OCI-LY3 (cell line): ENCODE results near the gene DTNA.

Experiments used
- H2AFZ ChIP-seq: fragments of 200-600, 300-600 bp; shearing (Covaris generic); 2 replicates; pipeline ENCODE4 v1.6.0; 2014; ENCODE audit warnings: antibody characterized with exemption, low read depth, low read length
- H3K27ac ChIP-seq: fragments of 200-600, 300-600 bp; sonication (generic); 2 replicates; pipeline ENCODE4 v1.5.1; 2014; ENCODE audit warnings: mild to moderate bottlenecking, low read length, moderate library complexity, mixed read lengths
- H3K27me3 ChIP-seq: fragments of 200-600, 300-600 bp; sonication (generic); 2 replicates; pipeline ENCODE4 v1.6.1; 2014; ENCODE audit warnings: low read depth, low read length, mixed read lengths
- H3K36me3 ChIP-seq: fragments of 200-600, 300-600 bp; sonication (generic); replicated peaks from 2 replicates; pipeline ENCODE3; 2014; ENCODE audit warnings: low read depth, low read length, mixed read lengths
- H3K4me1 ChIP-seq: fragments of 300-600, 200-600 bp; sonication (generic); 2 replicates; pipeline ENCODE4 v1.6.1; 2014; ENCODE audit warnings: low read length, mixed read lengths
- H3K4me2 ChIP-seq: fragments of 200-600, 300-600 bp; sonication (generic); 2 replicates; pipeline ENCODE4 v1.6.1; 2014; ENCODE audit warnings: low read length, mixed read lengths
- H3K4me3 ChIP-seq: fragments of 300-600, 200-600 bp; sonication (generic); 2 replicates; pipeline ENCODE4 v1.5.1; 2014; ENCODE audit warnings: antibody characterized with exemption, mild to moderate bottlenecking, low read length, moderate library complexity
- H3K79me2 ChIP-seq: fragments of 300-600, 200-600 bp; shearing (Covaris generic); 2 replicates; pipeline ENCODE4 v1.6.1; 2014; ENCODE audit warnings: mild to moderate bottlenecking, low read length, mixed read lengths
- H3K9ac ChIP-seq: fragments of 300-600, 200-600 bp; shearing (Covaris generic); 2 replicates; pipeline ENCODE4 v1.6.0; 2014; ENCODE audit warnings: mild to moderate bottlenecking, low read length, moderate library complexity
- H3K9me3 ChIP-seq: fragments of 200-600, 300-600 bp; shearing (Covaris generic); 2 replicates; pipeline ENCODE4 v1.6.1; 2014; ENCODE audit warnings: low read length, mixed read lengths; ENCODE audit not compliant: insufficient read depth
- H4K20me1 ChIP-seq: fragments of 200-600, 300-600 bp; sonication (generic); 2 replicates; pipeline ENCODE4 v1.6.1; 2016; ENCODE audit warnings: low read length, mixed read lengths; ENCODE audit not compliant: insufficient read depth
- EZH2phosphoT487 ChIP-seq: fragments of 200-600 bp; shearing (Covaris generic); IDR thresholded peaks from 2 replicates; pipeline ENCODE4 v1.6.1; 2018; ENCODE audit warnings: antibody characterized with exemption, mixed run types, low read depth
- TF ChIP-seq, protein P1 (sequence below): fragments of 200-600, 300-600 bp; sonication (generic); IDR thresholded peaks from 2 replicates; pipeline ENCODE4 v1.5.1; 2014; ENCODE audit warnings: antibody characterized with exemption, low read length, low read depth

The DTNA gene

DNA sequence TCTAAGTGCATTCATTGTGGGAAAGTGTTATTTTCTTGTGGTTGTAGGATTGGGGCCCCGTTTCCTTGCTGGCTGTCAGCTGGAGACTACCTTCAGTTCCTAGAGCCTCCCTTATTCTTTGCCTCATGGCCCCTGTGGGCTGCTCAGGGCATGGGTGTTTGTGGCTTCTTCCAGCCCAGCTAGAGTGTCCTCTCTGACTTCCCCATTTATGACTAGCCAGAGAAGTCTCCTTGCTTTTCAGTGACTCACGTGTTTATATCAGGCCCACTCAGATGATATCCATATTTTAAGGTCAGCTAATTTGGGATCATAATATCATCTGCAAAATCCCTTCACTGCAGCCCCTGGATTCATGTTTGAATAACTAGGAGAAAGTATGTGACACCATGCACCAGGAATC, 62.8 kb downstream of the DTNA start:
- no peaks in the 10 kb centered on the region for H3K36me3 ChIP-seq
- no peak overlapping the region for H3K4me2 ChIP-seq
- H3K9me3 ChIP-seq, result no peaks in the 10 kb centered on the region
- H3K79me2 ChIP-seq, result no peaks in the 10 kb centered on the region
- TF ChIP-seq EZH2phosphoT487, result no peak
- no peaks in the 10 kb centered on the region for H3K27me3 ChIP-seq
- no peak overlapping the region for H3K9ac ChIP-seq
- no peaks in the 10 kb centered on the region for H3K4me1 ChIP-seq
- H3K27ac ChIP-seq, result no peak overlapping the region
- no peaks in the 10 kb centered on the region for H4K20me1 ChIP-seq
- H3K4me3 ChIP-seq, result no peak overlapping the region
- no peak overlapping the region for H2AFZ ChIP-seq

- Histone ChIP-seq H3K9me3 (no peaks in the 10 kb centered on the region), H3K9ac (no peak overlapping the region), H3K27me3 (no peaks in the 10 kb centered on the region), H3K4me3 (no peak overlapping the region), H2AFZ (no peak overlapping the region), H3K79me2 (no peaks in the 10 kb centered on the region), H3K4me1 (no peaks in the 10 kb centered on the region), H4K20me1 (no peaks in the 10 kb centered on the region), H3K36me3 (no peaks in the 10 kb centered on the region), H3K4me2 (no peak overlapping the region), H3K27ac (no peak overlapping the region)
- TF ChIP-seq, protein P1, sequence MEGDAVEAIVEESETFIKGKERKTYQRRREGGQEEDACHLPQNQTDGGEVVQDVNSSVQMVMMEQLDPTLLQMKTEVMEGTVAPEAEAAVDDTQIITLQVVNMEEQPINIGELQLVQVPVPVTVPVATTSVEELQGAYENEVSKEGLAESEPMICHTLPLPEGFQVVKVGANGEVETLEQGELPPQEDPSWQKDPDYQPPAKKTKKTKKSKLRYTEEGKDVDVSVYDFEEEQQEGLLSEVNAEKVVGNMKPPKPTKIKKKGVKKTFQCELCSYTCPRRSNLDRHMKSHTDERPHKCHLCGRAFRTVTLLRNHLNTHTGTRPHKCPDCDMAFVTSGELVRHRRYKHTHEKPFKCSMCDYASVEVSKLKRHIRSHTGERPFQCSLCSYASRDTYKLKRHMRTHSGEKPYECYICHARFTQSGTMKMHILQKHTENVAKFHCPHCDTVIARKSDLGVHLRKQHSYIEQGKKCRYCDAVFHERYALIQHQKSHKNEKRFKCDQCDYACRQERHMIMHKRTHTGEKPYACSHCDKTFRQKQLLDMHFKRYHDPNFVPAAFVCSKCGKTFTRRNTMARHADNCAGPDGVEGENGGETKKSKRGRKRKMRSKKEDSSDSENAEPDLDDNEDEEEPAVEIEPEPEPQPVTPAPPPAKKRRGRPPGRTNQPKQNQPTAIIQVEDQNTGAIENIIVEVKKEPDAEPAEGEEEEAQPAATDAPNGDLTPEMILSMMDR, result no peak
- TF ChIP-seq EZH2phosphoT487, result no peak
Measured at GRCh38 chr18:34773378-34773777, 63.3 kb downstream of the DTNA start.

DNA sequence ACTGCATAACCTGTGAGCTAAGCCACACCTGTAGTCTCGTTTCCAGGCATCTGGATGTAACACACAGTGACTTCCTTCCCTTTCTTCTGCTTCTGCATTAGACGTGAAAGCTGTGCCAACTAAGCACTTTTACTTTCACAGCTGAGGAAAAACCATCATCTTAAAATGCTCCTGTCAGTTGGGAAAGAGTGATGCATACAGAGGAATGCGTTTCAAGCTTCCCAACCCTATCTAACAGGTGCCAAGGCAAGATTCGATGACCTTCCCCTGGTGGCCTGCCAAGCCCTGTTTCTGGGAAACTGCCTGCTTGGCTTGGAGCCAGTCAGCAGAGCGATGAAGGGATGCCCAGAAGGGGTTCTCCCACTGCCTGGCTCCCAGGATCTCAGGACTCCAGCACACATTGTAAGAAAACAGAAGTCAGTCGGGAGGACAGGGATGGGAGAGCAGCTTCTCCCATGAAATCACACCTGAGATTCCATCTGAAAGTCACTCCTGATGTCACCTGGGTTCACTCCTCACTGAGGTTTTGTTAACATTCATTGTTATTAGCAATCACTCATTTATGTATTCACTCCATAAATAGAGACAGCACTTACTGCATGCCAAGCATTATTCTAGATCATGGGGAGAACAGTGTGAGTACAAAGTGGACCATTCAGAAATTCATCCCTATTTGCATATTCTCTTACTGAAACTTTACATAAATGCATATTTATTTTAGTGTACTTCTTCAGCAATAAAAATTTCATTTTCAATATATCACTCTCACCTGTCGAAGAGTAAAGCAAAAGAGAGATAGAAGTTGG, 64.1 kb downstream of the DTNA start:
- H3K9me3 ChIP-seq, result no peaks in the 10 kb centered on the region
- H3K79me2 ChIP-seq, result no peaks in the 10 kb centered on the region
- H3K27me3 ChIP-seq, result no peaks in the 10 kb centered on the region
- no peaks in the 10 kb centered on the region for H4K20me1 ChIP-seq
- no peak overlapping the region for H2AFZ ChIP-seq
- H3K4me3 ChIP-seq, result no peak overlapping the region
- H3K4me2 ChIP-seq, result no peak overlapping the region
- H3K36me3 ChIP-seq, result no peaks in the 10 kb centered on the region
- TF ChIP-seq, protein P1, result no peak
- TF ChIP-seq EZH2phosphoT487, result no peak
- no peaks in the 10 kb centered on the region for H3K4me1 ChIP-seq
- no peak overlapping the region for H3K9ac ChIP-seq
- no peak overlapping the region for H3K27ac ChIP-seq

GRCh38 chr18:34775461-34775860, 65.4 kb downstream of the DTNA start:
- Histone ChIP-seq H3K27ac (no peak overlapping the region), H2AFZ (no peak overlapping the region), H3K9me3 (no peaks in the 10 kb centered on the region), H3K36me3 (no peaks in the 10 kb centered on the region), H3K4me3 (no peak overlapping the region), H4K20me1 (no peaks in the 10 kb centered on the region), H3K4me1 (no peaks in the 10 kb centered on the region), H3K79me2 (no peaks in the 10 kb centered on the region), H3K27me3 (no peaks in the 10 kb centered on the region), H3K9ac (no peak overlapping the region), H3K4me2 (no peak overlapping the region)
- no peak for TF ChIP-seq EZH2phosphoT487
- TF ChIP-seq, protein P1, result no peak
